NOMO-1 treated with dmso at 0.1 percent for 144 hours (cell line): ENCODE results near the gene OFD1.

ENCODE experiments used
- DNase-seq: peaks from one replicate; lab custom pipeline; 2025; ENCODE audit not compliant: unreplicated experiment; lab: John Stamatoyannopoulos, UW

Gene OFD1

GRCh38 chrX:13791559-13791958, 57.0 kb downstream of the OFD1 start:
- no peak for DNase-seq

- no peak for DNase-seq
Observed at GRCh38 chrX:13793897-13794296, 59.3 kb downstream of the OFD1 start.

GRCh38 chrX:13794417-13794816, 59.9 kb downstream of the OFD1 start:
- no peak for DNase-seq

- DNase-seq, result no peak
Observed at GRCh38 chrX:13797512-13797911, 63.0 kb downstream of the OFD1 start.

- DNase-seq, result no peak
Observed at GRCh38 chrX:13798184-13798583, 63.6 kb downstream of the OFD1 start.

- no peak for DNase-seq
Observed at GRCh38 chrX:13803116-13803515, 68.6 kb downstream of the OFD1 start.

GRCh38 chrX:13805241-13805640, 70.7 kb downstream of the OFD1 start:
- no peak for DNase-seq

- no peak for DNase-seq
Observed at GRCh38 chrX:13808293-13808692, 73.7 kb downstream of the OFD1 start.

GRCh38 chrX:13808865-13809264, 74.3 kb downstream of the OFD1 start:
- no peak for DNase-seq

GRCh38 chrX:13815664-13816063, 81.1 kb downstream of the OFD1 start:
- no peak for DNase-seq

- DNase-seq, result no peak
Observed at GRCh38 chrX:13816176-13816575, 81.6 kb downstream of the OFD1 start.

- no peak for DNase-seq
Observed at GRCh38 chrX:13816643-13817627, 82.4 kb downstream of the OFD1 start, which contains the start of gene GPM6B. Gene GPM6B, minus strand, starts transcription at chrX:13817093. Its CDS starts 189 bp downstream, at chrX:13816904.
